Dermis microvascular lymphatic vessel endothelial cell (primary cell): Measurements from ENCODE around the gene ARHGAP23. TPM values are rescaled to one million over a fixed set of nuclear protein-coding genes. Genes with fewer than 3 reads are reported as not detected.

Experiments used
- total RNA-seq: library from RNA; depleted of rRNA; stranded (reverse); fragments of >200 nt; gene quantifications from 2 replicates; pipeline ENCODE4 v1.2.1, GENCODE V29; 2014

Gene ARHGAP23
- total RNA-seq, 1 donor from 2014 or later = 28.2 TPM

Other genes with a start within 250 kb of the ARHGAP23 start
- gene TBC1D3, start 235.9 kb upstream of the ARHGAP23 start, total RNA-seq = not detected in 2 replicates
- gene MRPL45, start 131.3 kb upstream of the ARHGAP23 start, total RNA-seq = 29.7 and 29.9 TPM in 2 replicates
- gene GPR179, start 84.5 kb upstream of the ARHGAP23 start, total RNA-seq = not detected in 2 replicates
- gene SOCS7, start 76.6 kb upstream of the ARHGAP23 start, total RNA-seq = 5.5 and 7.7 TPM in 2 replicates
- gene SRCIN1, start 177.5 kb downstream of the ARHGAP23 start, total RNA-seq = under 0.01 TPM in 2 replicates
- 0.76 and 0.90 TPM in 2 replicates for gene EPOP, start 246.5 kb downstream of the ARHGAP23 start, total RNA-seq